Femur (tissue), 1 donor: ENCODE data around the gene PGAP6.

Source experiments
- DNase-seq: peaks from one replicate; pipeline ENCODE4 v3.0.0-alpha.2; 2017

PGAP6 gene

GRCh38 chr16:324201-324450 is 57.7 kb downstream of the PGAP6 start:
- DNase-seq: no peak

- no peak for DNase-seq
Measured at GRCh38 chr16:322476-323143, 59.2 kb downstream of the PGAP6 start.

GRCh38 chr16:321532-321931 is 60.2 kb downstream of the PGAP6 start:
- DNase-seq: no peak
